SU-DHL-6 (cell line): ENCODE data around the gene NMT2.

Experiments
- H2AFZ ChIP-seq: fragments of 200-600 bp; sonication (generic); 2 replicates; pipeline ENCODE4 v1.6.1; 2014; ENCODE audit warnings: low read depth, mild to moderate bottlenecking, moderate library complexity, mixed read lengths, antibody characterized with exemption, low read length; ENCODE audit not compliant: severe bottlenecking
- H3F3A ChIP-seq: fragments of 200-600 bp; shearing (Covaris generic); 2 replicates; pipeline ENCODE4 v1.6.0; 2016; ENCODE audit warnings: antibody characterized with exemption, mild to moderate bottlenecking; ENCODE audit not compliant: insufficient read depth
- H3K27ac ChIP-seq: fragments of 200-600 bp; sonication (generic); 2 replicates; pipeline ENCODE4 v1.5.1; 2016; ENCODE audit warnings: low read depth, mild to moderate bottlenecking, low read length, moderate library complexity, mixed read lengths
- H3K27me3 ChIP-seq: fragments of 200-600 bp; sonication (generic), shearing (Covaris generic); 2 replicates; pipeline ENCODE4 v1.6.0; 2014; ENCODE audit warnings: mild to moderate bottlenecking, low read length
- H3K36me3 ChIP-seq: fragments of 200-600 bp; sonication (generic); 2 replicates; pipeline ENCODE4 v1.6.1; 2014; ENCODE audit warnings: mild to moderate bottlenecking, low read length, mixed read lengths
- H3K4me2 ChIP-seq: fragments of 300-600, 200-600 bp; shearing (Covaris generic), sonication (generic); 2 replicates; pipeline ENCODE4 v1.6.0; 2014; ENCODE audit warnings: low read length, low read depth, mild to moderate bottlenecking; ENCODE audit not compliant: poor library complexity, severe bottlenecking
- H3K4me3 ChIP-seq: fragments of 200-600 bp; sonication (generic); 2 replicates; pipeline ENCODE4 v1.5.1; 2014; ENCODE audit warnings: antibody characterized with exemption, low read length, mild to moderate bottlenecking, mixed read lengths; ENCODE audit not compliant: insufficient read depth, poor library complexity, severe bottlenecking
- H3K79me2 ChIP-seq: fragments of 200-600 bp; sonication (generic); 2 replicates; pipeline ENCODE4 v1.6.1; 2014; ENCODE audit warnings: mild to moderate bottlenecking, low read length, moderate library complexity; ENCODE audit not compliant: insufficient read depth
- H3K9ac ChIP-seq: fragments of 200-600 bp; sonication (generic); 2 replicates; pipeline ENCODE4 v1.7.0; 2014; ENCODE audit warnings: mild to moderate bottlenecking, low read length
- H3K9me2 ChIP-seq: fragments of 200-600 bp; sonication (generic); replicated peaks from 2 replicates; pipeline ENCODE4 v1.6.1; 2014; ENCODE audit warnings: low read length; ENCODE audit not compliant: insufficient read depth
- H3K9me3 ChIP-seq: fragments of 200-600 bp; sonication (generic); 2 replicates; pipeline ENCODE4 v1.6.1; 2014; ENCODE audit warnings: low read length, mixed read lengths; ENCODE audit not compliant: insufficient read depth
- H4K20me1 ChIP-seq: fragments of 200-600 bp; sonication (generic); 2 replicates; pipeline ENCODE4 v1.6.1; 2014; ENCODE audit warnings: low read depth, mild to moderate bottlenecking, antibody characterized with exemption, low read length, moderate library complexity, mixed read lengths
- CTCF ChIP-seq: fragments of 200-600 bp; sonication (generic); IDR thresholded peaks from one replicate; pipeline ENCODE4 v1.5.1; 2017; ENCODE audit warnings: antibody characterized with exemption, mild to moderate bottlenecking, low read length, moderate library complexity; ENCODE audit not compliant: insufficient read depth, poor library complexity, severe bottlenecking
- EZH2phosphoT487 ChIP-seq: fragments of 200-600 bp; sonication (generic), shearing (Covaris generic); conservative IDR thresholded peaks from 2 replicates; pipeline ENCODE4 v1.6.1; 2018; ENCODE audit warnings: mild to moderate bottlenecking, antibody characterized with exemption, low read length, moderate library complexity, mixed read lengths

The NMT2 gene

DNA sequence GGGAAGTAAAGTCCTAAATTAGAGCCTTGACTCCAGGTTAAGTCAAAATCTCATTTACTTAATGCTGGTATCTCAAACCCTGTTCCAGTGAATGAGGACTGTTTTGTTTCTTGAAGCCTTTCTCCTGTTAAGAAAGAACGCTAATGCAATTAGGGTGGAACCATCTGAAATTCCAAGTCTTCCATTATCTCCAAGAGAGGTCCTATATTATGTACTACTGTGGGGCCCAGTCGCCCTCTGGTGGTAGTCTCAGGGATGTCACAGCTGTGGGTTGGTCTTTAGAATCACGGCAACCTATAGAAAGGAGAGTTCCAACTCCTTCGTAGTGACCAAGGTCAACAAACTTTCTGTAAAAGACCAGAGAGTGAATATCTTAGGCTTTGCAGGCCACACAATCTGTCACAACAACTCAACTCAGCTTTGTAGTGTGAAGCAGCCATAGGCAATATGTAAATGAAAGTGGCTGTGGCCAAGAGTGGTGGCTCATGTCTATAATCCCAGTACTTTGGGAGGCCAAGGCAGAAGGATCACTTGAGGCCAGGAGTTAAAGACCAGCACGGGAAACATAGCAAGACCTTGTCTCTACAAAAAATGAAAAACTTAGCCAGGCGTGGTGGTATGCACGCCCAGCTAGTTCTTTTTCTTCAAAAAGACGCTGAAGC lies 62.0 kb downstream of the NMT2 start:
- peaks cover 4% of the 10 kb centered on the region; the same call in 1 of the 2 replicates for H3K36me3 ChIP-seq
- no peak overlapping the region for H3K4me2 ChIP-seq
- no peaks in the 10 kb centered on the region for H3K27me3 ChIP-seq
- H3K9ac ChIP-seq: no peak overlapping the region
- no peaks in the 10 kb centered on the region for H3K9me2 ChIP-seq
- peaks cover 5% of the 10 kb centered on the region for H3K79me2 ChIP-seq
- H4K20me1 ChIP-seq: no peaks in the 10 kb centered on the region
- H3K9me3 ChIP-seq: no peaks in the 10 kb centered on the region
- no peak overlapping the region for H3K27ac ChIP-seq
- H3K4me3 ChIP-seq: no peak overlapping the region
- peaks cover 14% of the 10 kb centered on the region for H3F3A ChIP-seq
- H2AFZ ChIP-seq: no peak overlapping the region
- TF ChIP-seq EZH2phosphoT487: no peak
- TF ChIP-seq CTCF: peak; percentile 93

DNA sequence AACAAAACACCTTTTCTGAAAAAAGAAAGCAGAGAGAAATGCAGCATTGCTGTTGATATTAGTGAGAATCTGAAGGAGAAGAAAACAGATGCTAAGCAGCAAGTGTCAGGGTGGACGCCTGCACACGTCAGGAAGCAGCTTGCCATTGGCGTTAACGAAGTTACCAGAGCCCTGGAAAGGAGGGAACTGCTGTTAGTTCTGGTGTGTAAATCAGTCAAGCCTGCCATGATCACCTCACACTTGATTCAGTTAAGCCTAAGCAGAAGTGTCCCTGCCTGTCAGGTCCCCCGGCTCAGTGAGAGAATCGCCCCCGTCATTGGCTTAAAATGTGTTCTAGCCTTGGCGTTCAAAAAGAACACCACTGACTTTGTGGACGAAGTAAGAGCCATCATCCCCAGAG lies 65.0 kb downstream of the NMT2 start:
- Histone ChIP-seq H2AFZ (no peak overlapping the region), H4K20me1 (no peaks in the 10 kb centered on the region; the same call in 1 of the 2 replicates), H3F3A (peaks cover 14% of the 10 kb centered on the region), H3K27me3 (no peaks in the 10 kb centered on the region), H3K27ac (no peak overlapping the region), H3K79me2 (peaks cover 34% of the 10 kb centered on the region), H3K36me3 (peaks cover 4% of the 10 kb centered on the region; the same call in 1 of the 2 replicates), H3K4me2 (no peak overlapping the region), H3K4me3 (no peak overlapping the region), H3K9me3 (no peaks in the 10 kb centered on the region), H3K9me2 (no peaks in the 10 kb centered on the region), H3K9ac (no peak overlapping the region)
- TF ChIP-seq EZH2phosphoT487 (no peak), CTCF (no peak)

DNA sequence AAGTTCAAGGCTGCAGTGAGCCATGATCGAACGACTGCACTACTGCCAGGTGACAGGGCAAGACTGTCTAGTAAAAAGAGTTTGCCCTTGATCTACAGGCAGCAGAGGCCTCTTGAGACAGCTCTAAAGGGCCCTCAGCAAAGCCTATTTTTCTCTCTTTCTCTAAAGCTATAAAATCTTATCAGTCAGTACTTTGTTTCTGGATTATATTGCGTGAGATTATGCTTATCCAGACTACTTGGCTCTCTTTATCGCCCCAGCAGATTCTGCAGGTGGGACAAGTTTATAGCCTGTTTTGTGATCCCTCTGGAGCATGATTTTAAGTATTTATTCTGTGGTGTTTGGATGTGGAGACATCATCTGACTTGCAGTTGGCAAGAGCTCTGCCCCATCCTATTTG lies 68.6 kb downstream of the NMT2 start:
- Histone ChIP-seq H2AFZ (no peak overlapping the region), H4K20me1 (no peaks in the 10 kb centered on the region; the same call in 1 of the 2 replicates), H3K27me3 (no peaks in the 10 kb centered on the region), H3K9ac (no peak overlapping the region), H3K27ac (no peak overlapping the region), H3K9me2 (no peaks in the 10 kb centered on the region), H3K9me3 (no peaks in the 10 kb centered on the region), H3F3A (peaks cover 11% of the 10 kb centered on the region; the same call in 1 of the 2 replicates), H3K4me2 (no peak overlapping the region), H3K79me2 (peaks cover 45% of the 10 kb centered on the region), H3K36me3 (peaks cover 4% of the 10 kb centered on the region; the same call in 1 of the 2 replicates), H3K4me3 (no peak overlapping the region)
- no peak for TF ChIP-seq CTCF
- TF ChIP-seq EZH2phosphoT487: no peak
